ENCODE measurements around the gene SORCS3. TPM values are rescaled to one million over a fixed set of nuclear protein-coding genes. Genes with fewer than 3 reads are reported as not detected.

SORCS3 gene
- total RNA-seq, 1 donor from 2014 or later: not detected

DNA sequence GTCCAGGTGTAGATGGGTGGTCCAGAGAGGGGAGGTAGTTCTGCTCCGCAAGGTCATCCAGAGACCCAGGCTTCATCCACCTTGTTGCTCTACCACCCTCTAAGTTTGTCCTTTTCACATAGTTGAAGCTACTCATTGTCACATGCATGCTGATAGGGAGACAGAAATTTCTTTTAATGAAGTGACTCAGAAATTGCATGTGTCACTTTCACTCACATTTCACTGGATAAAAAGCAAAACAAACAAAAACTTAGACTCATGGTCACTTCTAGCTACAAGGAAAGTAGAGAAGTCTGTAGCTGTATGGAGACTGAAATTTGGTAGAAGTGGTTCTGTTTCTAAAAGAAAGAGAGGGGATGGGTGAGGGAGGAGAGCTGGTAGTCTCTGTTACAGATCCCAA lies 161.9 kb downstream of the SORCS3 start:
- ChIA-PET CTCF (no interaction called here), POLR2A (no interaction called here)
- ATAC-seq (ENCODE audit: low read depth) (no peak), DNase-seq (no peak)
- intact Hi-C loops (cut with micrococcal nuclease): no loop called here
- TF ChIP-seq, protein P1, sequence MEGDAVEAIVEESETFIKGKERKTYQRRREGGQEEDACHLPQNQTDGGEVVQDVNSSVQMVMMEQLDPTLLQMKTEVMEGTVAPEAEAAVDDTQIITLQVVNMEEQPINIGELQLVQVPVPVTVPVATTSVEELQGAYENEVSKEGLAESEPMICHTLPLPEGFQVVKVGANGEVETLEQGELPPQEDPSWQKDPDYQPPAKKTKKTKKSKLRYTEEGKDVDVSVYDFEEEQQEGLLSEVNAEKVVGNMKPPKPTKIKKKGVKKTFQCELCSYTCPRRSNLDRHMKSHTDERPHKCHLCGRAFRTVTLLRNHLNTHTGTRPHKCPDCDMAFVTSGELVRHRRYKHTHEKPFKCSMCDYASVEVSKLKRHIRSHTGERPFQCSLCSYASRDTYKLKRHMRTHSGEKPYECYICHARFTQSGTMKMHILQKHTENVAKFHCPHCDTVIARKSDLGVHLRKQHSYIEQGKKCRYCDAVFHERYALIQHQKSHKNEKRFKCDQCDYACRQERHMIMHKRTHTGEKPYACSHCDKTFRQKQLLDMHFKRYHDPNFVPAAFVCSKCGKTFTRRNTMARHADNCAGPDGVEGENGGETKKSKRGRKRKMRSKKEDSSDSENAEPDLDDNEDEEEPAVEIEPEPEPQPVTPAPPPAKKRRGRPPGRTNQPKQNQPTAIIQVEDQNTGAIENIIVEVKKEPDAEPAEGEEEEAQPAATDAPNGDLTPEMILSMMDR (IDR thresholded peaks at IDR 0.05): no peak
- no peak overlapping the region for H3K4me3 Mint-ChIP-seq
- H3K4me1 Mint-ChIP-seq: no peaks in the 10 kb centered on the region
- H3K36me3 Mint-ChIP-seq (ENCODE audit: low read depth): no peaks in the 10 kb centered on the region
- H3K27me3 Mint-ChIP-seq: no peaks in the 10 kb centered on the region
- H3K27ac Mint-ChIP-seq: no peak overlapping the region
- no peaks in the 10 kb centered on the region for H3K9me3 Mint-ChIP-seq

DNA sequence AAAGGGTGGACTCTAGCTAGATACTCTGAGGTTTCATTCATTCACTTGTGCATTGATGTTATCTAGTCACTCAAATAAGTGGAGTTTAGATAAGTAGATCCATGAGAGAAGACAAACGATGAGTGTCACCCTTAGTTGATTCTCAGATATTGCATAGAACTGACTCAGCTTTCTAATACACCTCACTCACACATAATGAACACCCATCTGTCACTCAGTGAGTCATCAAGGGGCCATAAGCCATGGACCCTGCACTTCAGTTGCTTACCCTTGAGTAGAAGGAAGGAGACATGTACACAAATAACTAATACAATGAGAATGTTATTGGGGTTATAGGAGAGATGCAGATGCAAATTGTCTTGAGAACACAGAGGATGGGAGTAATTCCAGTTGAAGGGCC lies 163.8 kb downstream of the SORCS3 start:
- intact Hi-C loops (cut with micrococcal nuclease): no loop called here

DNA sequence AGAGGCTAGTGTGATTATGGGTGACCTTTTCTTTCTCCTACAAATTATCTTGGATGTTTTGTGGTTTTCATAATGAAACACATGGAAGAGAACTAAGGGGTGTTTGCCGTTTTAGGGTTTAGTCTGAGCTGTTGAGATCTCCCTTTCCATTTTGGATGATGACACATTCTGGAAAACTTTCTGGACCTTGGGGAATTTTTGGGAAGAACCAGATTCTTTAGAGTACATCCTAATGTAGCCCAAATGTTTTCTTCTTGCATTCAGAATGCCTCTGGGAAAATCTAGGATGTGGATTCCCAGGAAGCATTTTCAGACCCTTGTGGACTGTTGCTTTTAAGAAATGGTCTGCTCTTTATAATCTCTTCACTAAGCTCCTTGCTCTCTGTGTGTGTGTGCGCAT lies 165.7 kb downstream of the SORCS3 start:
- Mint-ChIP-seq H3K27ac (no peak overlapping the region), H3K36me3 (ENCODE audit: low read depth) (no peaks in the 10 kb centered on the region), H3K4me1 (no peaks in the 10 kb centered on the region), H3K27me3 (no peaks in the 10 kb centered on the region), H3K4me3 (no peak overlapping the region), H3K9me3 (no peaks in the 10 kb centered on the region)
- ATAC-seq (ENCODE audit: low read depth): no peak
- ChIA-PET POLR2A (no interaction called here), CTCF (no interaction called here)
- TF ChIP-seq, protein P1 (IDR thresholded peaks at IDR 0.05): no peak
- no peak for DNase-seq
- intact Hi-C loops (cut with micrococcal nuclease): no loop called here

More for the DNA sequence above, 163.8 kb downstream of the SORCS3 start:
- Mint-ChIP-seq H3K9me3 (no peaks in the 10 kb centered on the region), H3K4me1 (no peaks in the 10 kb centered on the region), H3K27ac (no peak overlapping the region), H3K36me3 (ENCODE audit: low read depth) (no peaks in the 10 kb centered on the region), H3K27me3 (no peaks in the 10 kb centered on the region), H3K4me3 (no peak overlapping the region)
- DNase-seq: no peak
- ChIA-PET CTCF (no interaction called here), POLR2A (no interaction called here)
- TF ChIP-seq, protein P1 (IDR thresholded peaks at IDR 0.05): no peak
- no peak for ATAC-seq (ENCODE audit: low read depth)

DNA sequence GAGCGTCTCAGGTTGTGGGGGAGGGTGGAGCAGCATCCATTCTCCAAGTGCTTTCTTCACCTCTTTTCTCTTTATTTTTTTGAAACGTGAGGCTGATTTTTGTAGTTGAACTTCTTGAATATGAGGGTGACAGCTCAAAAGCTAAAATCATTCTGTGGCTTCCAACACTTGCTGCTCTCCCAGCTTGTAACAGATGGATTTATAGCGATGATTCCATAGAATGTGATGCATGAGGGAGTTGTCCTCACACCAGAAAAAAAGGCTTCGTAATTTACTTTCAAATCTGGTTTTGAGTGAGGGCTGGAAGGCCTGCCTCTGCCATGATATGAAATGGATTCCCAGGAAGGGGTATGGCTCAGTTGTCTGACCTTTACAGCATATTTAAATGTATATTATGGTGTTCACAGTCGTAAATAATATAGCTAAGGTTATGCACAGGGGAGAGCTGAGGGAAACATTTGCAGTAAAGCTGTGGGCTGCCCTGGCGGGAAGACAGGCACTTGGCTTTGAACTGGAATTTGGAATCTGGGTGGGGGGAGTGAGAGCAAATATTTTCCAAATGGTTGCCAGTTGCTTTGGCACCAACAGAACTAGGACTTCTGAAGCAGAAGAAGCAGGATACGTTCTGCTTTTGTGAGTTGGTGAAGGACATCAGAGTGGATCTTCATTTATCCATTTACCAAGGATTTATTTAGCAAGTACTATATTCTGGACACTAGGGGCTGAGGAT lies 166.7 kb downstream of the SORCS3 start:
- CTCF ChIA-PET: no interaction called here
- no peak for DNase-seq
- Mint-ChIP-seq H3K27me3 (no peaks in the 10 kb centered on the region), H3K4me3 (no peak overlapping the region), H3K36me3 (ENCODE audit: low read depth) (no peaks in the 10 kb centered on the region), H3K9me3 (no peaks in the 10 kb centered on the region), H3K27ac (no peak overlapping the region), H3K4me1 (no peaks in the 10 kb centered on the region)
- intact Hi-C loops (cut with micrococcal nuclease): no loop called here
- TF ChIP-seq, protein P1 (IDR thresholded peaks at IDR 0.05): no peak
- POLR2A ChIA-PET: no interaction called here
- ATAC-seq (ENCODE audit: low read depth): no peak

DNA sequence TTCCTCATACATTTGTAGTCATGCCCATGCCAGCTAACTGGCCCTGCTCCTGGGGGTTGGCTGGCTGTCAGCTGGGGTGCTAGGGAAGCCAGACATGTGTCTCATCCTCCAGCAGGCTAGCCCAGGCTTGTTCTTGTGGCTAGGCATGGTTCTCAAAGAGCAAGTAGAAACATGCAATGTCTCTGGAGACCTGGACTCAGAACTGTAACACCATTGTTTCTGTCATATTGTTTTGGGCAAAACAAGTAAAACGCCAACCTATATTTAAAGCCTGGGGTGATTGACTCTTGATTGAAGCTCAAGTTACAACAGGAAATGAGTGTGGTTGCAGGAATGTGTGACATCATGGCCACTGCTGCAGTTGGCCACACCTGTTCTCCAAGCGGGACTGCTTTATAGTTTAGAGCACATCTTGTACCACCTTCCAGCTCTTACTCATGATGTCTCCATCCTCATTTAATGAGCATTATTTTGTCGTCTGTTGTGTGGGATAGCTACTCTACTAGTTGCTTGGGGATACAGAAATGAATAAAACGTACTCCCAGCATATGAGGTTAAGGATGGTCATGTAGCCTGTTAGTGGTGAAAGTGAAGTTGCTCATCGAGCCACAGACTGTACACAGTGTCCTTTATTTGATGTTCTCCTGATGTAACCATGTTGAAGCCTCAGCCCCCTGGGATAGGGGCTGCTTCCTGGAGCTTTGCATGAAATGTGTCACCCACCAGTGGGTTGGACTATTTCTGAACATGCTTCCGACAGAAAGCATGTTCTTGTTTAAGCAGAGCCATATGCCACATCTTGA lies 168.4 kb downstream of the SORCS3 start:
- no peaks in the 10 kb centered on the region for H3K9me3 Mint-ChIP-seq

More for the DNA sequence above, 168.4 kb downstream of the SORCS3 start:
- TF ChIP-seq, protein P1 (IDR thresholded peaks at IDR 0.05): no peak
- no peak overlapping the region for H3K4me3 Mint-ChIP-seq
- no peak overlapping the region for H3K27ac Mint-ChIP-seq
- CTCF ChIA-PET: no interaction called here
- ATAC-seq (ENCODE audit: low read depth) (no peak), DNase-seq (no peak)
- POLR2A ChIA-PET: no interaction called here
- intact Hi-C loops (cut with micrococcal nuclease): no loop called here
- H3K36me3 Mint-ChIP-seq (ENCODE audit: low read depth): no peaks in the 10 kb centered on the region
- no peaks in the 10 kb centered on the region for H3K4me1 Mint-ChIP-seq
- no peaks in the 10 kb centered on the region for H3K27me3 Mint-ChIP-seq
